Measurements from ENCODE around the gene LRIG3. TPM values are rescaled to one million over a fixed set of nuclear protein-coding genes. Genes with fewer than 3 reads are reported as not detected.
A peak's percentile ranks its signal among the peaks of the same experiment; 100 is the strongest.

Gene LRIG3
- total and polyA plus RNA-seq, 2 of the 8 experiments (the other 6 are each of a cell fraction or from before 2014, with no cell fraction given), result 6.5 to 9.1 TPM

DNA sequence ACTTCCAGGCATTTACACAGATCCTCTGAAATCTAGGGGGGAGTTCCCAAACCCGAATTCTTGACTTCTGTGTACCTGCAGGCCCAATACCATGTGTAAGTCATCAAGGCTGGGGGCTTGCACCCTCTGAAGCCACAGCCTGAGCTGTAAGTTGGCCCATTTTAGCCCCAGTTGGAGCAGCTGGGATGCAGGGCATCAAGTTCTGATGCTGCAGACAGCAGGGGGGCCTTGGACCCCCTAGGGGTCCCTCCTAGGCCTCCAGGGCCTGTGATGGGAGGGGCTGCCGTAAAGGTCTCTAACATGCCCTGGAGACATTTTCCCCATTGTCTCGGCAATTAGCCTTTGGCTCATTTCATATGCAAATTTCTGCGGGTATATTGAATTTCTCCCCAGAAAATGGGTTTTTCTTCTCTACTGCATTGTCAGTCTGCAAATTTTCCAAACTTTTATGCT, 59.5 kb downstream of the LRIG3 start:
- Histone ChIP-seq H3K23me2 (ENCODE audit: low read depth, low read length) (no peaks in the 10 kb centered on the region), H3K18ac (ENCODE audit: extremely low read depth, low read length) (no peak overlapping the region), H3K9ac (replicated peaks in 1 of 4; ENCODE audit: extremely low read depth in 1 of 4, low read depth in 3 of 4, low read length in 3 of 4) (no peak overlapping the region), H2BK12ac (ENCODE audit: low read depth, low read length) (no peak overlapping the region), H3K4ac (replicated peaks; ENCODE audit: insufficient read length, low read depth, low read length) (no peak overlapping the region), H3K14ac (ENCODE audit: insufficient read length) (no peak overlapping the region), H4K20me1 (replicated peaks in 1 of 2; ENCODE audit: control insufficient read depth in 1 of 2, insufficient read depth in 2 of 2, low read length in 2 of 2) (peaks cover 0 to 1% of the 10 kb centered on the region in 2 experiments), H3K27ac (ENCODE audit: low read depth, low read length) (no peak overlapping the region), H3K79me1 (ENCODE audit: low read depth, low read length) (no peaks in the 10 kb centered on the region), H4K91ac (replicated peaks; ENCODE audit: insufficient read length, low read length) (no peak overlapping the region), H2BK5ac (ENCODE audit: low read depth, low read length) (no peak overlapping the region), H3K56ac (replicated peaks; ENCODE audit: insufficient read length, low read depth, low read length) (no peak overlapping the region), H3K23ac (ENCODE audit: insufficient read length) (no peak overlapping the region), H3K36me3 (ENCODE audit: control insufficient read depth in 2 of 4, insufficient read depth in 4 of 4, low read length in 3 of 4) (no peaks in the 10 kb centered on the region), H4K5ac (ENCODE audit: insufficient read length, low read depth, low read length) (no peak overlapping the region), H3K4me3 (ENCODE audit: extremely low read depth in 1 of 4, insufficient read depth in 2 of 4, low read depth in 3 of 4, low read length in 4 of 4) (no peak overlapping the region), H2AK5ac (ENCODE audit: low read depth, low read length) (no peak overlapping the region), H2AFZ (ENCODE audit: low read length) (no peak overlapping the region), H2BK120ac (replicated peaks; ENCODE audit: low read depth, low read length) (no peak overlapping the region), H2BK15ac (ENCODE audit: low read length) (no peak overlapping the region), H3K4me2 (ENCODE audit: insufficient read depth in 1 of 2, low read depth in 2 of 2, low read length in 2 of 2) (no peak overlapping the region), H3K9me3 (ENCODE audit: insufficient read depth in 2 of 2, low read depth in 1 of 2, low read length in 1 of 2) (no peaks in the 10 kb centered on the region), H3K4me1 (replicated peaks in 1 of 4; ENCODE audit: control insufficient read depth in 3 of 4, insufficient read depth in 4 of 4, low read length in 3 of 4) (peaks cover 0 to 9% (median 3%) of the 10 kb centered on the region in 4 experiments; a peak in 4 of 7 replicates), H3K79me2 (ENCODE audit: control insufficient read depth in 1 of 2, insufficient read depth in 2 of 2, low read length in 2 of 2) (no peaks in the 10 kb centered on the region), H2BK20ac (ENCODE audit: low read length) (no peak overlapping the region), H3K27me3 (replicated peaks in 1 of 4; ENCODE audit: control insufficient read depth in 3 of 4, extremely low read depth in 1 of 4, insufficient read depth in 3 of 4, low read length in 3 of 4) (peaks cover 7 to 50% (median 31%) of the 10 kb centered on the region in 4 experiments), H4K8ac (ENCODE audit: extremely low read depth, insufficient read depth, low read length) (no peak overlapping the region)
- DNase-seq (ENCODE audit: low read depth in 1 of 2, low spot score in 2 of 2) (peak; percentile 53 to 54), FAIRE-seq (no peak)
- CTCF ChIA-PET (ENCODE audit: partially characterized antibody), result interaction anchor here (0.7 to 1.8 kb wide), 4 partner anchors 14 to 514 kb away, joined by 3 to 8 read pairs (median 3); no protein-coding TSS in a partner anchor
- POLR2A ChIA-PET (ENCODE audit: partially characterized antibody), result no interaction called here
- WGBS, 2 experiments (ENCODE audit: extremely low coverage in 1 of 2, insufficient coverage in 1 of 2, insufficient read length in 1 of 2, insufficient replicate concordance in 2 of 2, low coverage in 1 of 2, low lambda C conversion rate in 2 of 2, missing lambda C conversion rate in 1 of 2), result 47% methylated on average over 4 of the region's 4 CpGs; no CpG with 5 or more reads in 1 of the 2 experiments
- TF ChIP-seq, protein P1, sequence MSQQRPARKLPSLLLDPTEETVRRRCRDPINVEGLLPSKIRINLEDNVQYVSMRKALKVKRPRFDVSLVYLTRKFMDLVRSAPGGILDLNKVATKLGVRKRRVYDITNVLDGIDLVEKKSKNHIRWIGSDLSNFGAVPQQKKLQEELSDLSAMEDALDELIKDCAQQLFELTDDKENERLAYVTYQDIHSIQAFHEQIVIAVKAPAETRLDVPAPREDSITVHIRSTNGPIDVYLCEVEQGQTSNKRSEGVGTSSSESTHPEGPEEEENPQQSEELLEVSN (IDR thresholded peaks at IDR 0.05), result no peak
- TF ChIP-seq TBP (IDR thresholded peaks at IDR 0.05; ENCODE audit: low read depth, low read length), result no peak
- no peak for TF ChIP-seq ATF2 (IDR thresholded peaks at IDR 0.05; ENCODE audit: low read length)
- peak; percentile 46; the same call in 1 of the 2 replicates for TF ChIP-seq POLR2AphosphoS5 (IDR thresholded peaks at IDR 0.05; ENCODE audit: low read depth, low read length)
- TF ChIP-seq CREB1 (IDR thresholded peaks at IDR 0.05), result 0 out of 2 replicates have a peak, but pooled peaks have one; percentile 17
- TF ChIP-seq CBX8 (IDR thresholded peaks at IDR 0.05; ENCODE audit: borderline replicate concordance, low read depth, low read length), result no peak
- TF ChIP-seq SIN3A (conservative IDR thresholded peaks at IDR 0.05 in 1 of 2, IDR thresholded peaks at IDR 0.05 in 1 of 2; ENCODE audit: low read depth in 1 of 2, low read length in 2 of 2), result no peak
- TF ChIP-seq MAX (IDR thresholded peaks at IDR 0.05), result no peak
- TF ChIP-seq RFX5 (IDR thresholded peaks at IDR 0.05; ENCODE audit: borderline replicate concordance, low read depth, low read length), result no peak
- no peak for TF ChIP-seq RXRA (IDR thresholded peaks at IDR 0.05; ENCODE audit: insufficient read depth, low read depth, low read length)
- peak; percentile 71; the same call in 1 of the 2 replicates for TF ChIP-seq TCF12 (IDR thresholded peaks at IDR 0.05; ENCODE audit: low read depth, low read length)
